ENCODE results near the gene IL11.

- TF ChIP-seq GATA2 (IDR thresholded peaks at IDR 0.05; ENCODE audit: low read depth, low read length) (no peak), GATA3 (IDR thresholded peaks at IDR 0.05; ENCODE audit: low read depth, low read length) (no peak)
Measured at GRCh38 chr19:55382013-55382412, 11.8 kb upstream of the IL11 start.

Data from SH-SY5Y (cell line).